ENCODE results near the gene LILRB2.
"Not testable (repeated sequence)": the region's sequence is repeated elsewhere in the genome, so short reads cannot be mapped to it uniquely, and the experiment has no call there.

The LILRB2 gene

GRCh38 chr19:54281007-54281728 is at the start of gene LILRB2:
TSS of gene LILRB2 (minus strand) at chr19:54281110. CDS start at chr19:54280496, 614 bp downstream.
- no peak for DNase-seq

GRCh38 chr19:54329476-54330165 is 48.7 kb upstream of the LILRB2 start:
- DNase-seq, result no peak

GRCh38 chr19:54328781-54329180 is 47.9 kb upstream of the LILRB2 start:
- not testable (repeated sequence) for DNase-seq

DNA sequence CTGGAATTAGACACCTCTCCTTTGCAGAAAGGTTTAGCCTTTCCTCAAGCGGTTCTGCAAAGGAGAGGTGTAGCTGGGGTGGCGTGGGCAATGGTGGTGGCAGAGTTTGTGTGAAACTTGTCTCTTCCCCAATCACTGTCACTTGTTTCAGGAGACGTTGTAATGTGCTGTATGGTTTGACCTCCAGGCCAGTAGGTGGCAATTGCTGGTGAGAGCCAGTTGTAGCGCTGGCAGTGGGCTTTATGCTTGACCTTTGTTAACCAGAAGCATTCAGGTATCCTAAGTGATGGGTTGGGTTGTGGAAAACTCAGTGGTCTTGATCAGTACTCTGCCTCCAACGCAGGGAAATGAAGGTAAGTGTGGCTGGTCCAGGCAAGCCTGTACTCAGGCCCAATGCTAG is 44.7 kb upstream of the LILRB2 start:
- DNase-seq, result no peak

- peak; percentile 46 for DNase-seq
Measured at GRCh38 chr19:54325194-54325621, 44.3 kb upstream of the LILRB2 start.

- no peak for DNase-seq
Measured at GRCh38 chr19:54324071-54324470, 43.2 kb upstream of the LILRB2 start.

- DNase-seq, result not testable (repeated sequence)
Measured at GRCh38 chr19:54322934-54323333, 42.0 kb upstream of the LILRB2 start.

GRCh38 chr19:54322295-54322694 is 41.4 kb upstream of the LILRB2 start:
- not testable (repeated sequence) for DNase-seq

DNA sequence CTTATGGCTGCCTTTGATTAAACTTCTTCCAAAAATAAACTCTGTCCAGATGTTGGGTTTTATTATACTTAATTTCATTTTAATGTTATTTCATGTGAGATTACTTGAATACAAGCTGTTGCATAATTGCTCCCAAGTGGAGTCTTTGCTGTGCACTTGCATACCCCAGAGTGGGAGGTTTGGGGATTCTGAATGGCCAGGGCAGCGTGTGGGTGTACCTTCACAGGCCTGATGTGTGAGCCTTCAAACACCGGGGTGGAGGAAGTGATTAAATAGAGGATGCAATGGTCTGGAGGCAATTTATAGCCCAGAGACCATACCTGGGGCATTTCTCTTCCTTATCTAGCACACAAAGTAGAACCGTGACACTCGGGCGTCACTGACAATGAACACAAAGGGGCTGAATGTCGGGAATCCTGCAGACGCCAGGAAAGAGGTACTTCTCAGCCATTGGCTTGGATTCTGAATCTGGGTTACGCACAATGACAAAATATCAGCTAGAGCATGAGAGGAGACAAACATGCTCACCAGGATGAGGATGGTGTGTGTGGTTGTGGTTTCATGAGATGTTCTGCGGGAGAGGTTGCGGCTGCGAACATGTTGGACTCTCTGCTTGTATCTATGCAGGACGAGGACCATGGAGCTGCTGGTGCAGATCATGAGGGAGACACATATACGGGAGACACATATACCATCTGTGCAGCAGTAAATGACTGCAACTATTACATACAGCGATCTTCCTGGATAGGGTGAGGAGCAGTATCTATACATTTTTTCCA is 39.2 kb upstream of the LILRB2 start:
- DNase-seq, result no peak

GRCh38 chr19:54319049-54319448 is 38.1 kb upstream of the LILRB2 start:
- DNase-seq, result no peak

GRCh38 chr19:54317965-54318240 is 37.0 kb upstream of the LILRB2 start:
- no peak for DNase-seq

DNA sequence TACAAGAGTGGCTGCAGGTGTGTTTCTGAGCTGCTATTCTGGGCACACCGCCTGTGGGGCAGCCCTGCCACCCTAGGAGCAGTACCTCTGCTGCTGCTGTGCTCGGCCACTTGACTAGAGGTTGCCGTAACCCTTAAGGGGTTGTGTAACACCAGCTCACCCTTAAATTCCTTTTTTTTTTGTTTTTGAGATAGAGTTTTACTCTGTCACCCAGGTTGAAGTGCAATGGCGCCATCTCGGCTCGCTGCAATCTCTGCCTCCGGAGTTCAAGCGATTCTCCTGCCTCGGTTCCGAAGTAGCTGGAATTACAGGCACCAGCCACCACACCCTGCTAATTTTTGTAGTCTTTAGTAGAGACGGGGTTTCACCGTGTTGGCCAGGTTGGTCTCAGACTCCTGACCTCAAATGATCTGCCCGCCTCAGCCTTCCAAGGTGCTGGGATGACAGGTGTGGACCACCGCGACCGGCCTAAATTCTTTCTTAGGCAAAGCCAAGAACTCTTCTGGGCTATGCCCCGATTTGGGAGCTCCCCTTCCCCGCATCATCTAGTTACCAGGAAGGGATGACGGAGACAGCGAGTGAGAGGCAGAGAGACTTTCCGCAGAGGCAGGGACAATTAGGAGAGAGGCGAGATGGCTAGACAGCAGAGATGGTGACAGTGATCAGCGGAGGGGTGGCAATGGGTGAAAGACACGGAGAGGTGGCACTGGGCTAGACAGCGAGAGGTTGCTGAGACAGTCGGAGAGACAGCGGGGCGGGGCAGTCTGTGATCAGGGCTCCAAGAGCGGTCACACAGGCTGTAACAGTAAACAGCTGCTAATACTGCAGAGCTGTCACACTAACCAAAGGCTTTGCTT is 36.4 kb upstream of the LILRB2 start:
- no peak for DNase-seq

GRCh38 chr19:54316746-54317107 is 35.8 kb upstream of the LILRB2 start:
- DNase-seq, result no peak

GRCh38 chr19:54315956-54316355 is 35.0 kb upstream of the LILRB2 start:
- DNase-seq, result no peak

DNA sequence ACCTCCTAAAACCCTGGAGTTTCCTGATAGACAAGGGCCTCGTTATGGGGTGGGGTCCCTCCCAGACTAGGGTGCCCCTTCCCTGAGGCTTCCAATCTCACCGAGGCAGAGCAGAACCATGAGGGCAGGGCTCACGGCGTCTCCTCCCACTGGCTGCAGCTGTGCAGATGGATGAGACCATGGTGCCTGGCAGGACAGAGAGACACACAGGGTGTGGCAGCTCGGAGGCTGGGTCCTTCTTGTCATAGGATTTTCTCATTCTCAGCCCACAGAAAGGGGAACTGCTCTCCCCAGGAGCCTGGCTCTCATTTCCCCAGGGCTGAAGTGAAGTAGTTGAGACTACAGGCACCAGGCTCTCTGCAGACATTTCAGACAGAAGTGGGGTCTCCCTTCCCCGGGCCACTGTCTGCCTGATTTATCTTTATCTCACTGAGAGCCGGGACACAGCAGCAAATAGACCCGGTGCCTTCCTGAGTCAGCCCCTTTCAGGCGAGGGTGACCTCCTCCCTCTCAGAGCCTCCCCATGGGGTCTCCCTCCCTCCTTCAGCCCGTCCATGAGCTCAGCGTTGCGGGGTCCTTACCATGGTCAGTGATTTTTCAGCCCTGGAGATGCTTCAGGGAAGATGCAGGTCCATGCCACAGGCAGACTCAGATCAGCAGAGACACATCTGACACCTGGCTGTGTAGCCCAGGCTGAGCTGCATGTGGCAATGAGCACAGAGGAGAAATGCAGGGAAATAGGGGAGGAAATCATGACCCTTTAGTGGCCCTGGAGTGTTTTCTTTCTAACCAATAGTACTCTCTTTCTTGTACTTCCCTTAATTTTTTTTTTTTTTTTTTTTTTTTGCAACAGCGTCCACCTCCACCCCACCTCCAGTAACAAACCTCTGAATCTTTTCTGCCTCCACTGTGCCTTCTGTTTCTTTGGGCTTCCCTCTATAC is 31.8 kb upstream of the LILRB2 start, which contains the start of gene LILRA5:
Gene LILRA5 (minus strand): TSS at position 731 of the 942 bp plus-strand sequence. CDS start 147 bp downstream, at position 584.
- DNase-seq, result no peak

DNA sequence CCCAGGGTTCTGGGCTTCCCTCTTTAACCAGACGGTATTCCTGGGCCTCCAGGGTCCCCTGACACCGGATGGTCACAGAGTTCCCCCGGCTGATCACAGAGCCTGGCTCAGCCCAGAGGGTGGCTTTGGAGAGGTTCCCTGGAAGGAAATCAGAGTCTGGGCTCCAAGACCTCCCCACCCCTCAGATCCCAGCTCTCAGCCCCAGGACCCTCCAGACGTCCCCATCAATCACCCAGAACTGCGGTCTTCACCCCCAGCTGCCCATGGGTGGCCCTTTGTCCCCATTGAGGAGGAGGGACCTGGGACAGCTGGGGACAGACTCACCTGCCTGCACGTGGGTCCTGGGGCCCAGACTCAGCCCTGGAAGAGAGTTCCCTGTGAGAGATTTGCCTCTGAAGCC is 31.1 kb upstream of the LILRB2 start:
- no peak for DNase-seq

DNA sequence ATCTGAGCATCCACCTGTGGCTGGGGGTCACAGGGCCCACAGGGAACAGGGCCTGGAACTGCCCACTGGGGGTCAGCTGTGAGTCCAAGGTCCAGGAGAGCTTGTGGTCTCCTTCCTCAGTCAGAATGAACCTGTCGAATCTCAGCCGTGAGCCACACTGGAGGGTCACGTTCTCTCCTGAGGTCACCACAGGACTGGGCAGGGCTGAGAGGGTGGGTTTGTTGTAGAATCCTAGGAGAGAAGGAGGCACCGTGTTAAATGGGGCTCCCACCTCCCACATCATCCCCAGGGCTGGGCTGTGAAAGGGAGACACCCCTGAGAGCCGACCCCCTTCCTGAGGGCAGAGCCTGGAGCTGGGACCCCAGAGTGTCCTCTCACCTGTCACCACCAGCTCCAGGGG is 30.6 kb upstream of the LILRB2 start:
- DNase-seq, result no peak

DNA sequence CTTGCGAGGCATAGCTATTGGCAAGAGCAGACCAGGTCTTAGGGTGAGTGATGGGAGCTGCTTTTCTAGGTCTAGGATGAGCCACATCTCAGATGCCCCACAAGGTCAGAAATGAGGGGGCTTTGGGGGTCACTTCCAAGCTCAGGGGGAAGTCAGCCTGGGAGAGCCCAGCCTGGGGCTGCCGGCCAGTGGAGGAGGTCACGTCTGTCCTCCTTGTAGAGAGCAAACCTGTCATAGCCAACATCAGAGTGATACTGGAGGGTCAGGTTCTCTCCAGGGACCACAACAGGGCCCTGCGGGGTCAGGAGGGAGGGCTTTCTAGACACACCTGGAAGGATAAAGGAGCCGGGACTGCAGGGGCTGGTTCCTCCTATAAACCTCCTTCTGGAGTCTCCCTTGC is 29.6 kb upstream of the LILRB2 start:
- no peak for DNase-seq

- no peak for DNase-seq
Measured at GRCh38 chr19:54309811-54310210, 28.9 kb upstream of the LILRB2 start.

GRCh38 chr19:54307389-54308020 is 26.6 kb upstream of the LILRB2 start:
- no peak for DNase-seq

DNA sequence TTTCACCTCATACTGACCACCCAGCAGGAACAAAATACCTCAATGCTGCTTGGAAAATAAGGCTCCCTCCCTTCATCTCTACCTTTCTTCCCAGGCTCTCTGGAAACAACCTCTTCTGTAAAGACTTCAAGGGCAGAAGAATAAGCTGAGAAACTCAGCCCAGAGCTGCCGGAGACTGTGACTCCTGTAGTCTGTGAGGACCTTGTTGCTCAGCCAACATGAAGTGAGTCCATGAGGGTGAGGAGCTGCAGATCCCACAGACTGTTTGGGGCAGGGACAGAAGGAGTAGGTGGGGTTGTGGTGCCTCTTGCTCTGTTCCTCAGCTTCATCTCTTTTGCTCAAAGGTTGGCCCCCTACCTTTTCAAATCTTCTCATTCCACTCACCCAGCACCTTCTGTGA is 24.2 kb upstream of the LILRB2 start:
- no peak for DNase-seq

All from activated CD4-positive, alpha-beta T cell treated with anti-CD3 and anti-CD28 coated beads, Interleukin-2, amount 50 U/mL, for 16 hours (primary cell).